GM21737 (cell line): ENCODE data around the gene TLK2.
"Not testable (repeated sequence)": the region's sequence is repeated elsewhere in the genome, so short reads cannot be mapped to it uniquely, and the experiment has no call there.

ENCODE experiments used
- ATAC-seq: cut with Tn5 transposase; IDR thresholded peaks from one replicate; pipeline ENCODE4 v1.9.1; 2021; ENCODE audit warnings: mild to moderate bottlenecking, moderate library complexity; ENCODE audit not compliant: unreplicated experiment

Gene TLK2

DNA sequence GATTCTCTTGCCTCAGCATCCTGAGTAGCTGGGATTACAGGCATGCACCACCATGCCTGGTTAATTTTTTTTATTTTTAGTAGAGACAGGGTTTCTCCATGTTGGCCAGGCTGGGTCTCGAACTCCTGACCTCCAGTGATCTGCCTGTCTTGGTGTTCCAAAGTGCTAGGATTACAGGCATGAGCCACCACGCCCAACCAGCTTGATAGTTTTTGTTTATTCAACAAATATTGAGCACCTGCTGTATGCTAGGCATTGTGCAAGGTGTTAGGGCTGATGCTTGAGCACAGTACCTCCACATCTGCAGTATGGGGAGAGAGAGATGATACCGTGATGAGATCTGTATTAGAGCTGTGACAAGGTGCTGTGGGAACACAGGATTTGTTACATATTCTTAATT, 3.9 kb downstream of the TLK2 start:
- ATAC-seq: not testable (repeated sequence)

- ATAC-seq: not testable (repeated sequence)
Measured at GRCh38 chr17:62490990-62491389, 12.4 kb downstream of the TLK2 start.

DNA sequence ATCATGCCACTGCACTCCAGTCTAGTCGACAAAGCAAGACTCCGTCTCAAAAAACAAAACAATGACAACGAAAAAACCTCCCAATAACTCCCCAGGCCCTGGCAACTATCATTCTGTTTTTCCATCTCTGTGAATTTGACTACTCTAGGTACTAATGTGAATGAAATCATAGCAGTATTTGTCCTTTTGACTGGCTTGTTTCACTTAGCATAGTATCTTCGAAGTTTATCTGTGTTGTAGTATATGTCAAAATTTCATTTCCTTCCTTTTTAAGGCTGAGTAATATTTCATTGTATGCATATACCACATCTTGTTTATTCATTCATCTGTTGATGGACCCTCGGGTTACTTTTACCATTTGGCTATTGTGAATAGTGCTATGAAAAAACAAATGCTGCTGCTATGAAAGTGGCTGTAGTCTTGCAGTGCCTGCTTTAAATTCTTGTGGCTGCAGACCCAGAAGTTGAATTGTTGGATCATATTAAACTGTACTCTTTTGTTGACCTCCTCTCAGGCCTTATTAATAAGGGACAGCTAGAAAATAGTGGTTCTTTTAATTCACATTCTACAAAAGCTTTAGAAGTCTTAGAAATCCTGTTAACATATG, 14.5 kb downstream of the TLK2 start:
- ATAC-seq: not testable (repeated sequence)

DNA sequence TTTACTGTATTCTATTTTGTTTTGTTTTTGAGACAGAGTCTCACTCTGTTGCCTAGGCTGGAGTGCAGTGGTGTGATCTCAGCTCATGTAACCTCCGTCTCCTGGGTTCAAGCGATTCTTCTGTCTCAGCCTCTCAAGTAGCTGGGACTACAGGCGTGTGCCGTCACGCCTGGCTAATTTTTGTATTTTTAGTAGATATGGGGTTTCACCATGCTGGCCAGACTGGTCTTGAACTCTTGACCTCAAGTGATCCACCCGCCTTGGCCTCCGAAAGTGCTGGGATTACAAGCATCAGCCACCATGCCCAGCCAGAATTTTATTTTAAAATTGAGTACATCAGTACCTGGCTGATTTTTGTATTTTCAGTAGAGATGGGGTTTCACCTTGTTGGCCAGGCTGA, 15.4 kb downstream of the TLK2 start:
- not testable (repeated sequence) for ATAC-seq

- not testable (repeated sequence) for ATAC-seq
Measured at GRCh38 chr17:62496344-62496743, 17.7 kb downstream of the TLK2 start.

DNA sequence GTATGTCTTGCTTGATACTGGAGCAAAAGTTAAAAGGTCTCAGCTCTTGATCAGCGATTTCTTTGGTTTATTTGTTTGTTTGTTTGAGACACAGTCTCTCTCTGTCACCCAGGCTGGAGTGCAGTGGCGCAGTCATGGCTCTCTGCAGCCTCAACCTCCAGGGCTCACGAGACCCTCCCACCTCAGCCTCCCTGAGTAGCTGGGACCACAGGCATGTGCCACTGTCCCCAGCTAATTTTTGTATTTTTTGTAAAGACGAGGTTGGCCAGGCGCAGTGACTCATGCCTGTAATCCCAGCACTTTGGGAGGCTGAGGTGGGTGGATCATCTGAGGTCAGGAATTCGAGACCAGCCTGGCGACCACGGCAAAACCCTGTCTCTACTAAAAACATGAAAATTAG, 20.2 kb downstream of the TLK2 start:
- not testable (repeated sequence) for ATAC-seq

- not testable (repeated sequence) for ATAC-seq
Measured at GRCh38 chr17:62500463-62500862, 21.8 kb downstream of the TLK2 start.

- ATAC-seq: not testable (repeated sequence)
Measured at GRCh38 chr17:62504857-62505256, 26.2 kb downstream of the TLK2 start.

DNA sequence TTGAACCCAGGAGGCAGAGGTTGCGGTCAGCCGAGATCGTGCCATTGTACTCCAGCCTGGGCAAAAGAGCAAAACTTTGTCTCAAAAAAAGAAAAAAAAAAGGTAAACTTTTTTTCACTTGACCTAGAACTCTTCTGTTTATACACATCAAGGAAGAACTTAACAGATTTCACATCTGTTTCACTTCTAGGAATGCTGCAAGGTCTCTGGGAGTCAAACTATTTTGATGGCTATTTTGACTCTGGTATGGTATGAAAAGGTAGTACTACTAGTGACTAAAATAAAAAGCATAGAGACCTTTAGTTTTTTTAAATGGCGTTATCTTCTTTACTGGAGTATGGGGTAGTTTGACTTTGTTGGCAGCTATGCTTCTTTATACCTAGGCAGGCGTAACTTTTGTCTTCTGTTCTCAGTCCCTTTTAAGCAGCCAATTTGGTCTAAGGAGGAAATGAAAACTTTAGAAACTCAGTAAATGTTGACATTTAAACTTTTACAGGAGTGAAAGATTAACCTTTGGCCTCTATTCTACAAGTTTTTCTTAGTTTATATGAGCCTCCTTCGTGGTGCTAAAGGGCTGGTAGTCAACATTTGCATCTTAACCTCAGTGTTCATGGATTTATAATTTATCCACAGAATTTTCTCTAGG, 28.7 kb downstream of the TLK2 start:
- ATAC-seq: not testable (repeated sequence)

DNA sequence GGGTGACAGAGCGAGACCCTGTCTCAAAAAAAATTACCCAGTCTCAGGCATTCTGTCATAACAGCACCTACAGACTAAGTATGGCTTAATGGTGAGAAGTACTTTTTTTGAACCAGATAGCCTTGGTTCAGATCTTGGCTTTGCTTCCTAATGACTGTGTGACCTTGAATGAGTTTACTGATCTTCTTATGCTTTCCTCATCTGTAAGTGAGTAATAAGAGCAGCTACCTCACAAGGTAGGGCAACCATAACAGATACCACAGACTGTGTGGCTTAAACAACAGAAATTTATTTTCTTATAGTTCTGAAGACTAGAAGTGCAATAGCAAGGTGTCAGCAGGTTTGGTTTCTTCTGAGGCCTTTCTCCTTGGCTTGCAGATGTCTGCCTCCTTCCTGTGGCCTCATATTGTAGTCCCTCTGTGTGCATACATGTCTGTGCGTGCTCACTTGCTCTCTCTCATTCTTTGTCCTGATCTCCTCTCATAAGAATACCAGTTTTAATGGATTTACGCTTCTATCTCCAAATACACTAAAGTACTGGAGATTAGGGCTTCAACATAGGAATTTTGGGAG, 31.7 kb downstream of the TLK2 start:
- not testable (repeated sequence) for ATAC-seq

GRCh38 chr17:62511014-62511413, 32.4 kb downstream of the TLK2 start:
- ATAC-seq: not testable (repeated sequence)

- not testable (repeated sequence) for ATAC-seq
Measured at GRCh38 chr17:62516376-62516775, 37.8 kb downstream of the TLK2 start.

DNA sequence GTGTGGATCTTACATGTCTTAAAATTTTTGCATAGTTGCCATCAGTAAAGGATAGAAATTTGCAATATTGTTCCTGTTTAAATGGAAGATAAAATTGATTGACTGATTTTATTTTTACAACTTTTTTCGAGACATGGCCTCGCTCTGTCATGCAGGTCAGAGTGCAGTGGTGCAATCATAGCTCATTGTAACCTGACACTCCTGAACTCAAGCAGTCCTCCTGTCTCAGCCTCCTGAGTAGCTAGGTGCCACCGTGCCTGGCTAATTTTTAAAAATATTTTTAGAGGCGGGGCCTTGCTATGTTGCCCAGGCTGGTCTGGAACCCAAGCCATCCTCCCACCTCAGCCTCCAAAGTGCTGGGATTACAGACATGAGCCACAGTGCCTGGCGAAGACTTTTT, 42.7 kb downstream of the TLK2 start:
- not testable (repeated sequence) for ATAC-seq

GRCh38 chr17:62524077-62524476, 45.5 kb downstream of the TLK2 start:
- not testable (repeated sequence) for ATAC-seq

DNA sequence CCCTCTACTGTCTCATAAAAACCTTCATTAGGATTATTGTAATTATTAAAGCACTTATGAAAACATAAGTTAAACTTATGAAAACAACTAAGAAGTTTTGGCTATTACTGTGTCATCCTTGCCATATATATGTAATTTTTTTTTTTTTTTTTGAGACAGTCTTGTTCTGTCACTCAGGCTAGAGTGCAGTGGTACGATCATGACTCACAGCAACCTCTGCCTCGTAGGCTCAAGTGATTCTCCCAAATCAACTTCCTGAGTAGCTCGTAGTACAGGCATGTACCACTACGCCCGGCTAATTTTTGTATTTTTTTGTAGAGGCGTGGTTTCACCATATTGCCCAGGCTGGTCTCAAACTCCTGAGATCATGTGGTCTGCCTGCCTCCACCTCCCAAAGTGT, 46.7 kb downstream of the TLK2 start:
- ATAC-seq: not testable (repeated sequence)

DNA sequence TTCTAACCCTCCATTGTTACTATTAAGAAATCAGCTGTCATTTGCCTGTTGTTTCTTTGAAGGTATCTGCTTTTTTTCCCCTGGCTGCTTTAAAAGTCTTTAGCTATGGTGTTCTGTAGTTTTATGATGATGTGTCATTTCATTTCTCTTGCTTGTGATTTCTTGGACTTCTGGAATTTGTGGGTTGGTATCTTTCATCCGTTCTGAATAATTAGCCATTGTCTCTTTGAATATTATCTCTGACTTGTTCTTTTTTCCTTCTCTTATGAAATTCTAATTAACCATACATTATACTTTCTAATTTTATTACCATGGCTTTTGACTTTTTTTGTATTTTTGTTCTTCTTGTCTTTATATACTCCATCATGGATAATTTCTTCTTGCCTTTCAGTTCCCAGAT, 52.3 kb downstream of the TLK2 start:
- not testable (repeated sequence) for ATAC-seq

- not testable (repeated sequence) for ATAC-seq
Measured at GRCh38 chr17:62536557-62536956, 57.9 kb downstream of the TLK2 start.

DNA sequence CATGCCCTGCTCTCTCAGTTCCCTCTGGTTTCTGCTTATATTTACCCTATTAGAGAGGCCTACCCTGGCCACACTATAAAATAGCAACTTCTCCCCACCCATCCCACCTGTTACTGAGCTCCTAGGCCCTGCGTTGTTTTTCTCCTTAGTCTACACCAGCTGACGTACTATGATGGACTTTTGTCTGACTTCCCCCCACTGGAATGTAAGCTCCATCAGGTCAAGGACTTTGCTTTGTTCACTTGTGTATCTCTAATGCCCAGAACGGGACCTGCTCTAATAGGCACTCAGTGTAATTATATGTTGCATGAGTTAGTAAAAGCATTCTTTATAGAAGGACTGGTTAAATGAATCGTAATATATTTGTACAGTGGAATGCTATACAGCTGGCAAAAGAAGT, 62.4 kb downstream of the TLK2 start:
- ATAC-seq: not testable (repeated sequence)

DNA sequence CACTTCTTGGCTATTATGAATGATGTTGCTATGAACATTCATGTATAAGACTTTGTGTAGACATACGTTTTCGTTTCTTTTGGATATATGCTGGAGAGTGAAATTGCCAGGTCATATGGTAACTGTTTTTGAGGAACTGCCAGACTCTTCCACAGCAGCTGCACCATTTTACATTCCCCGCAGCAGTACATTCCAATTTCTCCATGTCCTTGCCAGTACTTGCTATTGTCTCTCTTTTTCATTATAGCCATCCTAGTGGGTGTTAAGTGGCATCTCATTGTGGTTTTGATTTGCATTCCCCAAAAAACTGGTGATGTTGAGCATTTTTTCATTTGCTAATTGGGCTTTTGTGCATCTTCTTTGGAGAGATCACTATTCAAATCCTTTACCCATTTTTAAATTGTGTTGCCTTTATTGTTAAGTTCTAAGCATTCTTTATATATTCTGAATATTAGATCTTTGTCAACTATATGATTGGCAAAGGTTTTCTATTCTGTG, 64.7 kb downstream of the TLK2 start:
- not testable (repeated sequence) for ATAC-seq

DNA sequence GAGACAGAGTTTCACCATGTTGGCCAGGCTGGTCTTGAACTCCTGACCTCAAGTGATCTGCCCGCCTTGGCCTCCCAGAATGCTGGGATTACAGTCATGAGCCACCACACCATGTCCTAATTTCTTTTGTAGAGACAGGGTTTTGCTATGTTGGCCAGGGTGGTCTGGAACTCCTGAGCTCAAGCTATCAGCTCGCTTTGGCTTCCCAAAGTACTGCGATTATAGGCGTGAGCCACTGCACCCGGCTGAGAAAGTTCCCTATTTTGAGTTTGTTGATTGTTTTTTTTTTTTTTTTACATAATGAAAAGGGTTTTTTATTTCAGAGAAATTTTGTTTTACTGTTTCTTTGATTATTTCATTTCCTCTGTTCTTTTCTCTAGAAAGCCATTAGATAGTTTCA, 67.4 kb downstream of the TLK2 start:
- not testable (repeated sequence) for ATAC-seq

GRCh38 chr17:62552851-62553659, 74.4 kb downstream of the TLK2 start:
- peak; percentile 78 for ATAC-seq
